ENCODE data around the gene C1orf21.

DNA sequence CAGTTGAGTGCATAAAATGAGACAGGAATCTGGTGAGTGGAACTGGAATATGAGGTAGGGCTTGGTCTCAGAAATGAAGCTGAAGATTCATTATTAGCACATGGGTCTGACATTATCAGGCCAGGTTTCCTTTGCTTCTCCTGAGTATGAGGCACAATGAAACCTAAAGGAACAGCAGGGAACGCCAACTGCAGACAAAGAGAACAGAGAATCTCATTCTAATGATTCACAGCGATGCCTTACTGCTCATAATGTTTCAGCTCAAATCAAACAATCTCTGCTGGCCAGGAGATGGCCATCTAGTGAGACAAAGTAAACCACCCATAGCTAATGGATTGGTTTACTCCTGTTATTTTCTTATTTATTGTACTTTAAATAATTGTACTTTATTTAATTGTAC, 133.5 kb downstream of the C1orf21 start:
- TF ChIP-seq, protein P1, sequence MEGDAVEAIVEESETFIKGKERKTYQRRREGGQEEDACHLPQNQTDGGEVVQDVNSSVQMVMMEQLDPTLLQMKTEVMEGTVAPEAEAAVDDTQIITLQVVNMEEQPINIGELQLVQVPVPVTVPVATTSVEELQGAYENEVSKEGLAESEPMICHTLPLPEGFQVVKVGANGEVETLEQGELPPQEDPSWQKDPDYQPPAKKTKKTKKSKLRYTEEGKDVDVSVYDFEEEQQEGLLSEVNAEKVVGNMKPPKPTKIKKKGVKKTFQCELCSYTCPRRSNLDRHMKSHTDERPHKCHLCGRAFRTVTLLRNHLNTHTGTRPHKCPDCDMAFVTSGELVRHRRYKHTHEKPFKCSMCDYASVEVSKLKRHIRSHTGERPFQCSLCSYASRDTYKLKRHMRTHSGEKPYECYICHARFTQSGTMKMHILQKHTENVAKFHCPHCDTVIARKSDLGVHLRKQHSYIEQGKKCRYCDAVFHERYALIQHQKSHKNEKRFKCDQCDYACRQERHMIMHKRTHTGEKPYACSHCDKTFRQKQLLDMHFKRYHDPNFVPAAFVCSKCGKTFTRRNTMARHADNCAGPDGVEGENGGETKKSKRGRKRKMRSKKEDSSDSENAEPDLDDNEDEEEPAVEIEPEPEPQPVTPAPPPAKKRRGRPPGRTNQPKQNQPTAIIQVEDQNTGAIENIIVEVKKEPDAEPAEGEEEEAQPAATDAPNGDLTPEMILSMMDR (IDR thresholded peaks at IDR 0.05) = no peak
- no peak for TF ChIP-seq POLR2A (IDR thresholded peaks at IDR 0.05)

Measured in body of pancreas (tissue), 4 donors.